ENCODE results near the gene RYR1.
"Not testable (repeated sequence)": the region's sequence is repeated elsewhere in the genome, so short reads cannot be mapped to it uniquely, and the experiment has no call there.

GRCh38 chr19:38558933-38559332 is 125.4 kb downstream of the RYR1 start:
- TF ChIP-seq CTCF (conservative IDR thresholded peaks at IDR 0.05; ENCODE audit: low read length); EZH2phosphoT487 (IDR thresholded peaks at IDR 0.05; ENCODE audit: borderline replicate concordance, low read depth, low read length): not testable (repeated sequence)

All from OCI-LY7 (cell line).